OCI-LY3 (cell line): ENCODE data around the gene FZD7.

Source experiments
- H2AFZ ChIP-seq: fragments of 200-600, 300-600 bp; shearing (Covaris generic); 2 replicates; pipeline ENCODE4 v1.6.0; 2014; ENCODE audit warnings: antibody characterized with exemption, low read depth, low read length
- H3K27ac ChIP-seq: fragments of 200-600, 300-600 bp; sonication (generic); 2 replicates; pipeline ENCODE4 v1.5.1; 2014; ENCODE audit warnings: mild to moderate bottlenecking, low read length, moderate library complexity, mixed read lengths
- H3K27me3 ChIP-seq: fragments of 200-600, 300-600 bp; sonication (generic); 2 replicates; pipeline ENCODE4 v1.6.1; 2014; ENCODE audit warnings: low read depth, low read length, mixed read lengths
- H3K36me3 ChIP-seq: fragments of 200-600, 300-600 bp; sonication (generic); replicated peaks from 2 replicates; pipeline ENCODE3; 2014; ENCODE audit warnings: low read depth, low read length, mixed read lengths
- H3K4me1 ChIP-seq: fragments of 300-600, 200-600 bp; sonication (generic); 2 replicates; pipeline ENCODE4 v1.6.1; 2014; ENCODE audit warnings: low read length, mixed read lengths
- H3K4me2 ChIP-seq: fragments of 200-600, 300-600 bp; sonication (generic); 2 replicates; pipeline ENCODE4 v1.6.1; 2014; ENCODE audit warnings: low read length, mixed read lengths
- H3K4me3 ChIP-seq: fragments of 300-600, 200-600 bp; sonication (generic); 2 replicates; pipeline ENCODE4 v1.5.1; 2014; ENCODE audit warnings: antibody characterized with exemption, mild to moderate bottlenecking, low read length, moderate library complexity
- H3K79me2 ChIP-seq: fragments of 300-600, 200-600 bp; shearing (Covaris generic); 2 replicates; pipeline ENCODE4 v1.6.1; 2014; ENCODE audit warnings: mild to moderate bottlenecking, low read length, mixed read lengths
- H3K9ac ChIP-seq: fragments of 300-600, 200-600 bp; shearing (Covaris generic); 2 replicates; pipeline ENCODE4 v1.6.0; 2014; ENCODE audit warnings: mild to moderate bottlenecking, low read length, moderate library complexity
- H3K9me3 ChIP-seq: fragments of 200-600, 300-600 bp; shearing (Covaris generic); 2 replicates; pipeline ENCODE4 v1.6.1; 2014; ENCODE audit warnings: low read length, mixed read lengths; ENCODE audit not compliant: insufficient read depth
- H4K20me1 ChIP-seq: fragments of 200-600, 300-600 bp; sonication (generic); 2 replicates; pipeline ENCODE4 v1.6.1; 2016; ENCODE audit warnings: low read length, mixed read lengths; ENCODE audit not compliant: insufficient read depth
- EZH2phosphoT487 ChIP-seq: fragments of 200-600 bp; shearing (Covaris generic); IDR thresholded peaks from 2 replicates; pipeline ENCODE4 v1.6.1; 2018; ENCODE audit warnings: antibody characterized with exemption, mixed run types, low read depth
- TF ChIP-seq, protein P1 (sequence below): fragments of 200-600, 300-600 bp; sonication (generic); IDR thresholded peaks from 2 replicates; pipeline ENCODE4 v1.5.1; 2014; ENCODE audit warnings: antibody characterized with exemption, low read length, low read depth

Gene FZD7

GRCh38 chr2:202009581-202009980 lies 24.1 kb upstream of the FZD7 start:
- no peaks in the 10 kb centered on the region for H3K9me3 ChIP-seq
- H3K79me2 ChIP-seq = no peaks in the 10 kb centered on the region
- H4K20me1 ChIP-seq = no peaks in the 10 kb centered on the region
- no peaks in the 10 kb centered on the region for H3K36me3 ChIP-seq
- H3K4me2 ChIP-seq = no peak overlapping the region
- peaks cover 21% of the 10 kb centered on the region for H3K4me1 ChIP-seq
- H3K4me3 ChIP-seq = no peak overlapping the region
- no peak overlapping the region for H3K9ac ChIP-seq
- no peak overlapping the region for H3K27ac ChIP-seq
- H3K27me3 ChIP-seq = no peaks in the 10 kb centered on the region
- TF ChIP-seq, protein P1, sequence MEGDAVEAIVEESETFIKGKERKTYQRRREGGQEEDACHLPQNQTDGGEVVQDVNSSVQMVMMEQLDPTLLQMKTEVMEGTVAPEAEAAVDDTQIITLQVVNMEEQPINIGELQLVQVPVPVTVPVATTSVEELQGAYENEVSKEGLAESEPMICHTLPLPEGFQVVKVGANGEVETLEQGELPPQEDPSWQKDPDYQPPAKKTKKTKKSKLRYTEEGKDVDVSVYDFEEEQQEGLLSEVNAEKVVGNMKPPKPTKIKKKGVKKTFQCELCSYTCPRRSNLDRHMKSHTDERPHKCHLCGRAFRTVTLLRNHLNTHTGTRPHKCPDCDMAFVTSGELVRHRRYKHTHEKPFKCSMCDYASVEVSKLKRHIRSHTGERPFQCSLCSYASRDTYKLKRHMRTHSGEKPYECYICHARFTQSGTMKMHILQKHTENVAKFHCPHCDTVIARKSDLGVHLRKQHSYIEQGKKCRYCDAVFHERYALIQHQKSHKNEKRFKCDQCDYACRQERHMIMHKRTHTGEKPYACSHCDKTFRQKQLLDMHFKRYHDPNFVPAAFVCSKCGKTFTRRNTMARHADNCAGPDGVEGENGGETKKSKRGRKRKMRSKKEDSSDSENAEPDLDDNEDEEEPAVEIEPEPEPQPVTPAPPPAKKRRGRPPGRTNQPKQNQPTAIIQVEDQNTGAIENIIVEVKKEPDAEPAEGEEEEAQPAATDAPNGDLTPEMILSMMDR = no peak
- TF ChIP-seq EZH2phosphoT487 = no peak
- no peak overlapping the region for H2AFZ ChIP-seq

- TF ChIP-seq, protein P1 = no peak
- no peak for TF ChIP-seq EZH2phosphoT487
- no peaks in the 10 kb centered on the region for H4K20me1 ChIP-seq
- no peaks in the 10 kb centered on the region for H3K9me3 ChIP-seq
- no peak overlapping the region for H3K9ac ChIP-seq
- no peak overlapping the region for H3K4me3 ChIP-seq
- H3K27ac ChIP-seq = no peak overlapping the region
- no peaks in the 10 kb centered on the region for H3K27me3 ChIP-seq
- H2AFZ ChIP-seq = no peak overlapping the region
- no peak overlapping the region for H3K4me2 ChIP-seq
- H3K36me3 ChIP-seq = no peaks in the 10 kb centered on the region
- no peaks in the 10 kb centered on the region for H3K4me1 ChIP-seq
- H3K79me2 ChIP-seq = no peaks in the 10 kb centered on the region
Measured at GRCh38 chr2:202014318-202014717, 19.3 kb upstream of the FZD7 start.

- H3K4me1 ChIP-seq = no peaks in the 10 kb centered on the region
- TF ChIP-seq, protein P1 = no peak
- TF ChIP-seq EZH2phosphoT487 = no peak
- no peak overlapping the region for H3K4me2 ChIP-seq
- H3K9ac ChIP-seq = no peak overlapping the region
- H3K27ac ChIP-seq = no peak overlapping the region
- H3K36me3 ChIP-seq = no peaks in the 10 kb centered on the region
- no peaks in the 10 kb centered on the region for H4K20me1 ChIP-seq
- H2AFZ ChIP-seq = no peak overlapping the region
- no peak overlapping the region for H3K4me3 ChIP-seq
- H3K79me2 ChIP-seq = no peaks in the 10 kb centered on the region
- no peaks in the 10 kb centered on the region for H3K27me3 ChIP-seq
- H3K9me3 ChIP-seq = no peaks in the 10 kb centered on the region
Measured at GRCh38 chr2:202014759-202015211, 18.9 kb upstream of the FZD7 start.

DNA sequence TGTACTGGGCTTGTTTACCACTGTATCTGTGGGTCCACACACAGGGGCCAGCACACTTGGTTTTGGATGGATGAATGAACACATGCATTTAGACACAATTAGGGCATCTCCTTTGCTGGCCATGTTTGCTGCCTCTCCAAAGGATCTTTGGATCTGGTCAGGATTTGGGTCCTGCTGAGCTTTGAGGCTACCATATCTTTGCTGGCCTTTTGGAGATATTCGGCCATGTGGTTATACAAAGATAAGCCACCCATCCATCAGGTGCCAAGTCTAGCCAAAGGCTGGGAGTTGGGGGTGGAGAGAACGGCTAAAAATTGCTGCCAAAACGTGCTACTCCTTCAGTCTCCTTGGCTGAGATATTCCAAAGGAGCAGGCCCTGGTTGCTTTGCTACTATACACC lies 18.2 kb upstream of the FZD7 start:
- no peak for TF ChIP-seq EZH2phosphoT487
- TF ChIP-seq, protein P1 = no peak
- no peak overlapping the region for H2AFZ ChIP-seq
- no peaks in the 10 kb centered on the region for H3K79me2 ChIP-seq
- no peak overlapping the region for H3K9ac ChIP-seq
- H3K27me3 ChIP-seq = no peaks in the 10 kb centered on the region
- H4K20me1 ChIP-seq = no peaks in the 10 kb centered on the region
- no peak overlapping the region for H3K4me3 ChIP-seq
- H3K27ac ChIP-seq = no peak overlapping the region
- no peaks in the 10 kb centered on the region for H3K4me1 ChIP-seq
- H3K36me3 ChIP-seq = no peaks in the 10 kb centered on the region
- H3K9me3 ChIP-seq = no peaks in the 10 kb centered on the region
- H3K4me2 ChIP-seq = no peak overlapping the region
